Adipocyte (in vitro differentiated cells): ENCODE measurements around the gene ADPRHL1.
"Not testable (repeated sequence)": the region's sequence is repeated elsewhere in the genome, so short reads cannot be mapped to it uniquely, and the experiment has no call there.

Source experiments
- DNase-seq: peaks from one replicate; pipeline ENCODE4 v3.0.0-alpha.2; 2015; ENCODE audit warnings: low read depth
- H3K27me3 ChIP-seq: replicated peaks from 2 replicates; pipeline ENCODE4 v1.7.0; 2013; ENCODE audit warnings: mild to moderate bottlenecking, low read length, moderate library complexity; ENCODE audit not compliant: control insufficient read depth, insufficient read depth
- H3K36me3 ChIP-seq: 2 replicates; pipeline ENCODE4 v1.7.0; 2013; ENCODE audit warnings: low read length, mild to moderate bottlenecking, moderate library complexity; ENCODE audit not compliant: control insufficient read depth, insufficient read depth, severe bottlenecking
- H3K4me1 ChIP-seq: 2 replicates; pipeline ENCODE4 v1.7.0; 2013; ENCODE audit warnings: mild to moderate bottlenecking, low read length, moderate library complexity; ENCODE audit not compliant: control insufficient read depth, insufficient read depth
- H3K4me3 ChIP-seq: 2 replicates; pipeline ENCODE4 v1.7.0; 2013; ENCODE audit warnings: mild to moderate bottlenecking, low read length, moderate library complexity
- H3K9ac ChIP-seq: 2 replicates; pipeline ENCODE4 v1.7.0; 2013; ENCODE audit warnings: mild to moderate bottlenecking, low read length, moderate library complexity
- H3K9me3 ChIP-seq: 2 replicates; pipeline ENCODE4 v1.7.0; 2013; ENCODE audit warnings: mild to moderate bottlenecking, low read length, moderate library complexity; ENCODE audit not compliant: control insufficient read depth

The ADPRHL1 gene

DNA sequence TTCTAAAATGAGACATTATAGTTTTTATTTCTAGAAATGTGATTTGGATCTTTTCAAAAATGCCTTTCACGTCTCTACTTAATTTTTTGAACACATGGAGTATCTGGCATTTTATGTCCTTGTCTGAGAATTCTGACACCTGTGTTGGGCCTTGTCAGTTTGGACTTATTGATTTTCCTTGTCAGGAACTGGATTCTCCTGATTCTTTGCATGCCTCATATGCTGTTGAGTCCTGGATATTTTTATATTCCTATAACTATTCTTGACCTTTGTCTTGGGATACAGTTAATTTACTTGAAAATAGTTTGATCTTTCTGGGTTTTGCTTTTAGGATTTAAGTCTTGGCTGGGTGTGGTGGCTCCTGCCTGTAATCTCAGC, 10.3 kb downstream of the ADPRHL1 start:
- Histone ChIP-seq H3K9ac (no peak overlapping the region), H3K4me3 (no peak overlapping the region), H3K27me3 (no peaks in the 10 kb centered on the region), H3K9me3 (peaks cover 5% of the 10 kb centered on the region), H3K36me3 (peaks cover 4% of the 10 kb centered on the region), H3K4me1 (no peaks in the 10 kb centered on the region)
- no peak for DNase-seq

DNA sequence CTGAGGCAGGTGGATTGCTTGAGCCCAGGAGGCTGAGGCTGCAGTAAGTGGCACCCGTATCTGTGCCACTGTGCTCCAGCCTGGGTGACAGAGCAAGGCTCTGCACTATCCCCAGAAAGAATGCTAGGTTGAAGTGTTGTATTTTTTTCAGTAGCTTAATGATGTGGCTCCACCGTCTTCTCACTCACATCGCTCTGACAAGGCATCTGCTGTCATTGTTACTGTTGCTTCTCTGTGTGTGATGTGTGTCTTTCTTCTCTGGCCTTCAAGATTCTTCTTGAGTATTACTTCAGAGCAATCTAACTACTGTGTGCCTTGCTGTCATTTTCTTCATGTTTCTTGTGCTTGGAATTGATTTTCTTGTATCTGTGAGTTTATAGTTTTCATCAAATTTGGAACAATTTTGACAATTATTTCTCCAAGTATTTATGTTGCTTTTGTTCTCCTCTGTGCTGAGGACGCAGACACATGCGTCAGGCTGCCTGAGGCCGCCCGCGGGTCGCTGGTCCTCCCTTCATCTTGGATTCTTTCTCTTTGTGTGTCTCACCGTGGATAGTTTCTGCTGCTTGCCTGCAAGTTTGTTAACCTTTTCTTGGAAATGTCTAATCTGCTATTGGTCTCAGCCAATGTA, 10.8 kb downstream of the ADPRHL1 start:
- H3K36me3 ChIP-seq = peaks cover 4% of the 10 kb centered on the region
- no peaks in the 10 kb centered on the region for H3K27me3 ChIP-seq
- H3K9ac ChIP-seq = no peak overlapping the region
- H3K9me3 ChIP-seq = peaks cover 5% of the 10 kb centered on the region
- no peak for DNase-seq
- H3K4me1 ChIP-seq = no peaks in the 10 kb centered on the region
- H3K4me3 ChIP-seq = no peak overlapping the region

DNA sequence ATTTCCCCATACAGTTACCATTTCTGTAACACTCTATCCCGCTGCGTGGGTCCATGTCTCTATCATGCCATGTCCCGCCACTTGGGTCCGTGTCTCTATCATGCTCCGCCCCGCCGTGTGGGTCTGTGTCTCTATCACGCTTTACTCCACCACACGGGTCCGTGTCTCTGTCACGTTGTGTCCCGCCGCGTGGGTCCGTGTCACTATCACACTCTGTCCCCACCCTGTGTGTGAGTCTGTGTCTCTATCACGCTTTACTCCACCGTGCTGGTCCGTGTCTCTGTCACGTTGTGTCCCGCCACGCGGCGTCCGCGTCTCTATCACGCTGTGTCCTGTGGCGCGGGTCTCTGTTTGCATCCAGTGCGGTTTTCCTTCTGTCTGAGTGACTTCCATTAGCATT, 11.6 kb downstream of the ADPRHL1 start:
- H3K9me3 ChIP-seq = peaks cover 5% of the 10 kb centered on the region
- DNase-seq = no peak
- no peaks in the 10 kb centered on the region for H3K27me3 ChIP-seq
- no peak overlapping the region for H3K4me3 ChIP-seq
- H3K4me1 ChIP-seq = no peaks in the 10 kb centered on the region
- H3K9ac ChIP-seq = no peak overlapping the region
- H3K36me3 ChIP-seq = peaks cover 4% of the 10 kb centered on the region

DNA sequence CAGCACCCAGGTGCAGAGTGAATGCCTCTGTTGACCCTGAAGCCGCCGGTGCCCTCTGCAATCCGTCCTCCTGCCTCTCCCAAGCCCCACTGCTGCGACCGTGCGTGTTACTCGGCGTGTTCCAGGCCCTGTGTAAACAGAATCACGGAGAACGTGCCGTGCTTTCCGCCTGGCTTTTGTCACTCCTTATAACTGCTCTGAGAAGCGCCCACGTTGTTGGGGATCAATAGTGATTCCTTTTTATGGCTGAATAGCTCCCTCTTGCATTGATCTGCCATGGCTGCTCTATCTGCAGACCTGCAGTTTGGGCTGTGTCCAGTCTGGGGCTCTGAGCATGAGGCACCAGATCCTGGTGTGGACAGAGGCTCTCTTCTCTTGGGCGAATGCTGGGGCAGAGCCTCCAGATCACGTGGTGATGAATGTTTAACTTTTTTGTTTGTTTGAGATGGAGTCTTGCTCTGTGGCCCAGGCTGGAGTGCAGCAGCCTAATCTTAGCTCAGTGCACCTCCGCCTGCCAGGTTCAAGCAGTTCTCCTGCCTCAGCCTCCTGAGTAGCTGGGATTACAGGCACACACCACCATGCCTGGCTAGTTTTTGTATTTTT, 15.8 kb downstream of the ADPRHL1 start:
- peaks cover 4% of the 10 kb centered on the region for H3K36me3 ChIP-seq
- H3K9me3 ChIP-seq = peaks cover 2% of the 10 kb centered on the region
- no peak for DNase-seq
- no peak overlapping the region for H3K9ac ChIP-seq
- H3K4me1 ChIP-seq = no peaks in the 10 kb centered on the region
- no peak overlapping the region for H3K4me3 ChIP-seq
- no peaks in the 10 kb centered on the region for H3K27me3 ChIP-seq

DNA sequence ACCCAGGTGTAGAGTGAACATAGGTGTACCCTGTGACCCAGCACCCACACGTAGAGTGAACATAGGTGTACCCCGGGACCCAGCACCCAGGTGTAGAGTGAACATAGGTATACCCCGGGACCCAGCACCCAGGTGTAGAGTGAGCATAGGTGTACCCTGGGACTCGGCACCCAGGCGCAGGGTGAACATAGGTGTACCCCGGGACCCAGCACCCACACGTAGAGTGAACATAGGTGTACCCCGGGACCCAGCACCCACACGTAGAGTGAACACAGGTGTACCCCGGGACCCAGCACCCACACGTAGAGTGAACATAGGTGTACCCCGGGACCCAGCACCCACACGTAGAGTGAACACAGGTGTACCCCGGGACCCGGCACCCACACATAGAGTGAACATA, 16.4 kb downstream of the ADPRHL1 start:
- H3K9ac ChIP-seq, H3K9me3 ChIP-seq, DNase-seq, H3K27me3 ChIP-seq, H3K4me1 ChIP-seq, H3K36me3 ChIP-seq, H3K4me3 ChIP-seq: not testable (repeated sequence)

DNA sequence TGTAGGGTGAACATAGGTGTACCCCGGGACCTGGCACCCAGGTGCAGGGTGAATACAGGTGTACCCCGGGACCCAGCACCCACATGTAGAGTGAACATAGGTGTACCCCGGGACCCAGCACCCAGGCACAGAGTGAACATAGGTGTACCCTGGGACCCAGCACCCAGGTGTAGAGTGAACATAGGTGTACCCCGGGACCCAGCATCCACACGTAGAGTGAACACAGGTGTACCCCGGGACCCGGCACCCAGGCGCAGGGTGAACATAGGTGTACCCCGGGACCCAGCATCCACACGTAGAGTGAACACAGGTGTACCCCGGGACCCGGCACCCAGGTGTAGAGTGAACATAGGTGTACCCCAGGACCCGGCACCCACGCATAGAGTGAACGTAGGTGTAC, 17.4 kb downstream of the ADPRHL1 start:
- H3K4me1 ChIP-seq, H3K9ac ChIP-seq, H3K9me3 ChIP-seq, H3K4me3 ChIP-seq, DNase-seq, H3K36me3 ChIP-seq, H3K27me3 ChIP-seq: not testable (repeated sequence)

DNA sequence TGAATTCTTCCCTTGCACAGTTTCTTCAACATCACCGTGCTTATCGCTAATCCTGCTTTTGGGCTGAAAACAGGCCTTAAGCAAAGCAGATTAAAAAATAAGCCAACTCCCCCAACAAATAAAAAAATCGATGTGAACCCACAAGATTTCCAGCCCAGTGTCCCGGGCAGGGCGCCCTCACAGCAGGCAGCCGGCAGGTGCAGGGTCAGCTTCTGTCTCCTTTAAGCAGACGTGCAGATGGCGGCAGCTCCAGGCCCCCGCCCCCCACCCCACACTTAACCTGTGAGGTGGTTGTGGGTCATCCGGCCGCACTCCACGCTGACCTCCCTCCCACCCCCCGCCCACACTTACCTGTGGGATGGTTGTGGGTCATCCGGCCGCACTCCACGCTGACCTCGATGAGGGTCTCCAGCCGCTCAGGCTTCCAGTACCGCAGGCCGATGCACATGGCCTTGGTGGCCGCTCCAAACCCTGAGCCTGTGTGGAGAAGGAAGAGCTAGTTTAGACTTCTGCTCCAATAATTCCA, 19.8 kb downstream of the ADPRHL1 start:
- DNase-seq = no peak
- Histone ChIP-seq H3K9ac (no peak overlapping the region), H3K27me3 (no peaks in the 10 kb centered on the region), H3K36me3 (no peaks in the 10 kb centered on the region), H3K9me3 (no peaks in the 10 kb centered on the region), H3K4me1 (peaks cover under 1% of the 10 kb centered on the region), H3K4me3 (no peak overlapping the region)

DNA sequence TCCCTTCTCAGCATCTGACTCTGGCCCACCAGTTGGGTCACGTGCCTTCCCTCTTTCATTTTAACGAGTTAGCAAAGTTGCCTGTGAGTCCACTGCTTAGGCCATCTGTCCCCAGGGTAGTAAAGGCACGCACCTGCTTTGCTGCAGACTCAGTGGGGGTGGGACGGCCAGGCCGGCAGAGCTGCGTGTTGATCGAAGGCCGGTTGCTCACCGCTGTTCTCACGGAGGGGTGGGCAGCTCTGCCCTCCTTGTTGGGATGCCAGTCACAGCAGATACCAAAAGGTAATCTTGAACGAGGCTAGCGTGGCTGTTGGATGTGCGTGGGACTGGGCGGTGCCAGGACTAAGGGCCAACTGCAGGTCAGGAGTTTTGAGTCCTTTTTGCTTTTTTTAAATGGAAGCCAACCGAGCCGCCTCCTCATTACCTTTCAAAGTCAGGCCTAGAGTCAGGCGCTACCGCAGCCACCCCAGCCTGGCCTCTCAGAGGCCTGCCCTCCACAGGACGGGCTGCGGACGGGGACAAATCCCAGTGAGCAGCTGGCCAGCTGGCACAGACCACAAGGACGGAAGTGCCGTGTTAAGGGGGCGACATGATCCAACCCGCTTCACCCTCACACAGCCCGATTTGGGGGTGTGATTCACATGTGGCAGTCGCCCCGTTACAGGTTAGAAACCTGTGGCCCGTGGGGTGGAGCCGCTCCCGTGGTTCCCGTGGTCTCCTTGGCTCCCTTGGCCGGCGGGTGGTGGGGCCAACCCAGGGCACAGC, 20.6 kb downstream of the ADPRHL1 start:
- DNase-seq = no peak
- H3K36me3 ChIP-seq = no peaks in the 10 kb centered on the region
- no peaks in the 10 kb centered on the region for H3K27me3 ChIP-seq
- H3K4me1 ChIP-seq = peaks cover 8% of the 10 kb centered on the region
- H3K9ac ChIP-seq = no peak overlapping the region
- H3K4me3 ChIP-seq = no peak overlapping the region
- H3K9me3 ChIP-seq = no peaks in the 10 kb centered on the region

DNA sequence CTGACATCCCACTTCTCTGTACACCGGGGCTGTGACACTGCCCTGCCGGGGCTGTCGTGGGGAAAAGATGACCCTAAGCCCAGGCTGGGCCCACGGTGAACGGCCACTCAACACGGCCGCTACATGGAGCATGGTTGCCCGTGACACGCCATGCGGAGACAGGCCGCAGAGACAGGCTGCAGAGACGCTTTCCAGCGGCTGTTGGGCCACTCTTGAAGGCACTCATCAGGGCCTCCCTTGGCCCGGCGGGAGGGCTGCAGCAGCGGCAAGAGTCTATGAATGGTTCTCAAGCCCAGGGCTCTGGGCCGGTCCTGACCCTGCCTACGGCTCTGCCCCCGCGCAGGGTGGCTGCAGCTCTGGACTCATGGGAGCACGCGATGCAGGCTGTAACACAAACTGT, 22.1 kb downstream of the ADPRHL1 start:
- no peak for DNase-seq
- no peak overlapping the region for H3K4me3 ChIP-seq
- no peaks in the 10 kb centered on the region for H3K27me3 ChIP-seq
- H3K4me1 ChIP-seq = peaks cover 8% of the 10 kb centered on the region
- no peaks in the 10 kb centered on the region for H3K36me3 ChIP-seq
- no peaks in the 10 kb centered on the region for H3K9me3 ChIP-seq
- H3K9ac ChIP-seq = no peak overlapping the region

DNA sequence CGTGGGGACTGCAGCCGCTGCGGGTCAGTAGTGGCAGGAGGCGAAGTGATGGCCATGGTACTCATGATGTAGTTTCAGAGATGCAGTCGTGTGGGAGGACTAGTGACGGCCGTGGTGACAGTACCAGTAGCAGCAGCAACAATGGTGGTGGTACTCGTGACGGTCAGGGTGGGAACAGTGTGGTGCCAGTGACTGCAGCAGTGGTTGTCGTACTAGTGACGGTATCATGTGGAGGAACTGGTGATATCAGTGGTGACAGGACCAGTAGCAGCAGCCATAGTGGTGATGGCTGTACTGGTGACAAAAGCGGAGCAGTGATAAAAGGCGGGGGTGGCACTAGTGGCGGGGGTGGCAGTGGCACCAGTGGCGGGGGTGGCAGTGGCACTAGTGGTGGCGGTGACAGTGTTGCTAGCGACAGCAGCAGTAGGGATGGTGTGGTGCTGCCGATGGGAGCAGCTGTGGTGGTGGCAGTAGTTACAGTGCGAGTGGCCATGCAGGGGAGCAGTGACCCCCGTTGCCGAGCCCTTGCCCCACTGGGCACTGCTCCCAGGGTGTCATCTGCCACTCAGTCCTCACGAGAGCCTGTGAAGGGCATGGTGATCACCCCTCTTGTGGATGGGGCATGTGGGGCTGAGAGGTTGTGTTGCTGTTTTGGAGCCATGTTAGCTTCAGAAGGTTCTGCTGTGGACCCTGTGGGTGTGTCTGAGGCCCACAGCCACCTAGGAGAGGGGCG, 22.7 kb downstream of the ADPRHL1 start:
- no peak for DNase-seq
- Histone ChIP-seq H3K9ac (no peak overlapping the region), H3K36me3 (no peaks in the 10 kb centered on the region), H3K9me3 (no peaks in the 10 kb centered on the region), H3K4me1 (peaks cover 8% of the 10 kb centered on the region), H3K27me3 (no peaks in the 10 kb centered on the region), H3K4me3 (no peak overlapping the region)

DNA sequence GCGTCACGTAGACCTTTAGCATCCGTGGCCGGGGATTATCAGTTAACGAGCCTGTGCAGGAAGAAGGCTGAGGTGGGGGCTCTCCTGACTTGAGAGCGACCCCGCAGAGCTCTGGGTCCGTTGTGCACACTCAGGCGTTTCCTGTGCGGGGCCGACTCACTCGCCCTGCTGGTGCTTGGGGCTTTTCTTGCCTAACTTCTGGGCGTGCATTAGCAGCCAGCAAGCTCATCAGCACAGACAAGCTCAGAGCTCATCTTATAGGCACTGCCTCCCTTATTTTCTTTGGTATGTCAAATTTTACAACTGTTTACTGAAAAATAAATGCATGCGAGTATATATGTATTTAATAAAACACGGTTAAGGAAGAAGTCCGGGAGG, 23.7 kb downstream of the ADPRHL1 start:
- H3K36me3 ChIP-seq = no peaks in the 10 kb centered on the region
- H3K4me1 ChIP-seq = peaks cover 8% of the 10 kb centered on the region
- H3K9ac ChIP-seq = no peak overlapping the region
- H3K27me3 ChIP-seq = no peaks in the 10 kb centered on the region
- DNase-seq = no peak
- H3K9me3 ChIP-seq = no peaks in the 10 kb centered on the region
- H3K4me3 ChIP-seq = no peak overlapping the region
